ENCODE measurements around the gene MSRB2. TPM values are rescaled to one million over a fixed set of nuclear protein-coding genes. Genes with fewer than 3 reads are reported as not detected.

The MSRB2 gene
- total RNA-seq, 1 donor from 2014 or later: 17.9 TPM

GRCh38 chr10:23157239-23157681 lies 61.9 kb downstream of the MSRB2 start:
- H3K9me3 ChIP-seq: no peaks in the 10 kb centered on the region
- H3K27me3 ChIP-seq (ENCODE audit: low read depth): no peaks in the 10 kb centered on the region
- no peak for ATAC-seq
- TF ChIP-seq CTCF (IDR thresholded peaks at IDR 0.05): no peak
- H3K4me1 ChIP-seq: peaks cover 6% of the 10 kb centered on the region
- intact Hi-C loops (cut with DNase I): no loop called here
- H3K27ac ChIP-seq: no peak overlapping the region
- no peak overlapping the region for H3K4me3 ChIP-seq
- H3K36me3 ChIP-seq: no peaks in the 10 kb centered on the region
- DNase-seq: no peak

GRCh38 chr10:23157691-23158369 lies 62.5 kb downstream of the MSRB2 start:
- no peaks in the 10 kb centered on the region for H3K9me3 ChIP-seq
- peaks cover 6% of the 10 kb centered on the region for H3K4me1 ChIP-seq
- H3K27me3 ChIP-seq (ENCODE audit: low read depth): no peaks in the 10 kb centered on the region
- no peak overlapping the region for H3K27ac ChIP-seq
- peak; percentile 49 to 66 for ATAC-seq
- DNase-seq: no peak
- no peak overlapping the region for H3K4me3 ChIP-seq
- no peaks in the 10 kb centered on the region for H3K36me3 ChIP-seq
- TF ChIP-seq CTCF (IDR thresholded peaks at IDR 0.05): no peak
- intact Hi-C loops (cut with DNase I): no loop called here

- H3K4me1 ChIP-seq: peaks cover 6% of the 10 kb centered on the region
- no peaks in the 10 kb centered on the region for H3K9me3 ChIP-seq
- DNase-seq (no peak), ATAC-seq (peak; percentile 74 to 88)
- no peaks in the 10 kb centered on the region for H3K36me3 ChIP-seq
- TF ChIP-seq CTCF (IDR thresholded peaks at IDR 0.05): peak; percentile 80
- H3K27me3 ChIP-seq (ENCODE audit: low read depth): no peaks in the 10 kb centered on the region
- no peak overlapping the region for H3K27ac ChIP-seq
- H3K4me3 ChIP-seq: no peak overlapping the region
- intact Hi-C loops (cut with DNase I): no loop called here
These were observed 63.0 kb downstream of the MSRB2 start for GRCh38 chr10:23158370-23158769.

- intact Hi-C loops (cut with DNase I): no loop called here
- Histone ChIP-seq H3K9me3 (no peaks in the 10 kb centered on the region), H3K36me3 (no peaks in the 10 kb centered on the region), H3K27ac (no peak overlapping the region), H3K4me3 (no peak overlapping the region), H3K4me1 (no peaks in the 10 kb centered on the region), H3K27me3 (ENCODE audit: low read depth) (peaks cover 61% of the 10 kb centered on the region)
- no peak for DNase-seq
- no peak for TF ChIP-seq CTCF (IDR thresholded peaks at IDR 0.05)
- peak in 1 of 2 donors; percentile 49 for ATAC-seq
These were observed 76.0 kb downstream of the MSRB2 start for GRCh38 chr10:23171232-23171876.

Other genes starting within 250 kb of the MSRB2 start
- 9.6 TPM for gene ARMC3, start 167.5 kb upstream of the MSRB2 start, total RNA-seq
- not detected for gene PTF1A, start 96.7 kb downstream of the MSRB2 start, total RNA-seq
- 1.2 TPM for gene C10orf67, start 249.2 kb downstream of the MSRB2 start, total RNA-seq

All from lower lobe of right lung (tissue), 2 donors.